HG03159 (cell line): ENCODE measurements around the gene BACE2.
"Not testable (repeated sequence)": the region's sequence is repeated elsewhere in the genome, so short reads cannot be mapped to it uniquely, and the experiment has no call there.

Experiments
- ATAC-seq: cut with Tn5 transposase; IDR thresholded peaks from one replicate; pipeline ENCODE4 v1.9.1; 2021; ENCODE audit warnings: mild to moderate bottlenecking, moderate library complexity; ENCODE audit not compliant: unreplicated experiment

BACE2 gene

GRCh38 chr21:41235201-41235600, 67.2 kb downstream of the BACE2 start:
- ATAC-seq: no peak

- no peak for ATAC-seq
Measured at GRCh38 chr21:41236352-41236973, 68.5 kb downstream of the BACE2 start.

- ATAC-seq: not testable (repeated sequence)
Measured at GRCh38 chr21:41238081-41238796, 70.3 kb downstream of the BACE2 start.

GRCh38 chr21:41240040-41240439, 72.1 kb downstream of the BACE2 start:
- no peak for ATAC-seq

DNA sequence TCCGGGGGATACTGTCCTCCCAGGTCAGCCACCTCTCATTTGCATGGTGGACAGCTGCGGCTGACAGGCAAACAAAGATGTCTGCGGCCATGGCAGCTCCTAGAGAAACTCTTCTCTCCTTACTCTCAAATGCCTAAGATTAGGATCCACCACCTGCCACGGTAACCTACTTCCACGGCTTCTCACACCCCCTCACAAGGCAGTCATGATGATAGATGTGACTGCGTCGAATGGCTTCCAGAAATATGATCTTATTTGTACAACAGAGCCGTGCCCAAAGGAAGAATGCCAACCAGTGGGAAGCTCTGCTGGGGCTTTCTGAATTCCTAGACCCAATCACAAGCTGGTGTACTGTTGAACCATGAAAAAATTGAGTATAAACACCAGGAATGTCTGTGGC, 73.4 kb downstream of the BACE2 start:
- no peak for ATAC-seq

GRCh38 chr21:41242238-41242829, 74.4 kb downstream of the BACE2 start:
- ATAC-seq: no peak

DNA sequence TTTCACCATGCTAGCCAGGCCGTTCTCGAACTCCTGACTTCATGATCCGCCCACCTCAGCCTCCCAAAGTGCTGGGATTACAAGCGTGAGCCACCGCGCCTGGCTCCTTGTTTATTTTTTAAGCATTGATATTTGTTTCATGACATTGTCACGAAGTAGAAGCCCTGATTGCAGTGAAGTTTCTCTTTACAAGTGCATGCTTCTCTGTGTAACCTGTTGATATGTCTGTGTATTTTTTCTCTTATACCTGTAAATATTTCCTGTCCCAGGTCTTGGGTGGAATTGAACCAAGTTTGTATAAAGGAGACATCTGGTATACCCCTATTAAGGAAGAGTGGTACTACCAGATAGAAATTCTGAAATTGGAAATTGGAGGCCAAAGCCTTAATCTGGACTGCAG, 75.1 kb downstream of the BACE2 start:
- no peak for ATAC-seq

DNA sequence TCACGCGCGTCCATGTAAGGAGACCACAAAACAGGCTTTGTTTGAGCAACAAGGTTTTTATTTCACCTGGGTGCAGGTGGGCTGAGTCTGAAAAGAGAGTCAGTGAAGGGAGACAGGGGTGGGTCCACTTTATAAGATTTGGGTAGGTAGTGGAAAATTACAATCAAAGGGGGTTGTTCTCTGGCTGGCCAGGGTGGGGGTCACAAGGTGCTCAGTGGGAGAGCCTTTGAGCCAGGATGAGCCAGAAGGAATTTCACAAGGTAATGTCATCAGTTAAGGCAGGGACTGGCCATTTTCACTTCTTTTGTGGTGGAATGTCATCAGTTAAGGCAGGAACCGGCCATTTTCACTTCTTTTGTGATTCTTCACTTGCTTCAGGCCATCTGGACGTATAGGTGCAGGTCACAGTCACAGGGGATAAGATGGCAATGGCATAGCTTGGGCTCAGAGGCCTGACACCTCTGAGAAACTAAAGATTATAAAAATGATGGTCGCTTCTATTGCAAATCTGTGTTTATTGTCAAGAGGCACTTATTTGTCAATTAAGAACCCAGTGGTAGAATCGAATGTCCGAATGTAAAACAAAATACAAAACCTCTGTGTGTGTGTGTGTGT, 76.4 kb downstream of the BACE2 start:
- ATAC-seq: not testable (repeated sequence)

GRCh38 chr21:41245509-41246135, 77.7 kb downstream of the BACE2 start:
- no peak for ATAC-seq

DNA sequence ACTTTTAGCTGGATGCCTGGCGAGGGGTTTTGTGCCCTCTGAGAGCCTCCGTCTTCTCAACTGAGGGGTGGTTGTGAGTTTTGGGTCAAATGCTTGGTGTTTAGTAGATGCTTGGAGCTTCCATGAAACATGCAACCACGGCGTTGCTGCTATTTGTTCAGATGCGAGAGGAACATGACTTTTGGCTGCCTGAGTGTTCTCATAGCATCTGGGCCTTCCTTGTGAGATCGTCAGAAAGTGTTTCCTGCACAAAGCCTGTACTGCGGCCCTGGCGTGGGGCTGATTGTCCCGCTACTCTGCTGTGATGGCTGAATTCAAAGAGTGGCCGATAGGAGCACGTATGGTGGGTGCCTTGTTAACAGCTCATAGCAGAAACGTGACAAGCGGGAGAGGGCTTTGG, 78.8 kb downstream of the BACE2 start:
- no peak for ATAC-seq

DNA sequence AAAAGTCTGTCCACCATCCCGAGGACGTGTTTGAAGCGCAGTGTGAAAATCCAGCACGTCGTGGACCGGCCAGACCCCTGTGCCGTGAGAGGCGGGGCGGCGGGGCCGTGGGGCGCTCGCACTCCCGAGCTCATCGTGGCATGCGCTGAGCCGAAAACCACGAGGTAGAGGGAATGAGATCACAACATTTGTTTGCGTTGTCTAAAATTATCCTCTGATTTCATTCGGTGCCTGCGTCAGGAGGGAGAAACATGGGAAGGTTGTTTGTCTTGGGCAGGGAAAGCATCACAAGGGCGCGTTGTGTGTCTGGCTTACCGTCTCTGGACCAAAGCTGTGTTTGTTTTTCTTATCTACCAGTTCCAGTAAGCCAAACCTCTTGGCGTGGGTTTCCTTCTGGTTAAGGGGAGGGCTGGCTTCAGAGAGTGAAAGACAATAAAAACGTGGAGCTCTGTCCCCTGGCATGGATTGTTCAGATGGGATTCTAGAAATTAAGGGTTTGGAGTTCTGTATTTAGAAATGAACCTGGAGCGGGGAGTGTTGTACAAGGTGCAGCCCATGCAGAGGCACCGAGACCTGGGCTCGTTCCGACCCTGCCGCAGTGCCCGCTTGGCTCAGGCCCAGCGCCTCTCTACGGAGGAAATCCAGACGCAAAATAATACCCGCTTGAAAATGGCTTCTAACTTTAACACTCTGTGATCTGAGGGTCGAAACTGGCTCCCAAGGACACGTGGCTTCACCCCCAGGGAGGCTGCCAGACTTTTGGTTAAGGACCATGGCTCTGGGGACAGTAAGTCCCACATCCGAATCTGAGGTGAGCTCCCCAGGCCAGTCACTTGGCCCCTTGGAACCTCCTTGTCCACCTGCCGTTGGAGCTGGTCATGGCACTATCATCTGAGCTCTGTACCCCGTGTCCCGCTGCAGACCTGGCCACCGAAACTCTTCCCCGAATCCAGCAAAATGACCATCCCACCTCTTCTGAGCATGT, 79.9 kb downstream of the BACE2 start:
- no peak for ATAC-seq

DNA sequence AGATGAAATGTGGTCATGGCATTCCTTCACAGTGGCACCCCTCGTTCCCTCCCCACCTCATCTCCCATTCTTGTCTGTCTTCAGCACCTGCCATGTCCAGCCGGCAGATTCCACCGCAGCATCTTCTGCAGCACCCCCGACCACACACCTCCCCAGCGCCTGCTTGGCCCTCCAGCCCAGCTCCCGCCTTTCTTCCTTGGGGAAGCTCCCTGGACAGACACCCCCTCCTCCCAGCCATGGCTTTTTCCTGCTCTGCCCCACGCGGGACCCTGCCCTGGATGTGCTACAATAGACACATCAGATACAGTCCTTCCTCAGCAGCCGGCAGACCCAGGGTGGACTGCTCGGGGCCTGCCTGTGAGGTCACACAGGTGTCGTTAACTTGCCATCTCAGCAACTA, 81.5 kb downstream of the BACE2 start:
- ATAC-seq: no peak

DNA sequence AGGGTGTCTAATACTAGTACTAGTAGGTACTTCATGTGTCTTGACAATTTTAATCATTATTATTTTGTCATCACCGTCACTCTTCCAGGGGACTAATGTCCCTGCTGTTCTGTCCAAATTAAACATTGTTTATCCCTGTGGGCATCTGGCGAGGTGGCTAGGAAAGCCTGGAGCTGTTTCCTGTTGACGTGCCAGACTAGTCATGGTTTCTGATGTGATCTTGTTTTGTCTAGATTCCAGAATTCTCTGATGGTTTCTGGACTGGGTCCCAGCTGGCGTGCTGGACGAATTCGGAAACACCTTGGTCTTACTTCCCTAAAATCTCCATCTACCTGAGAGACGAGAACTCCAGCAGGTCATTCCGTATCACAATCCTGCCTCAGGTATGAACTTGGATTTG, 82.6 kb downstream of the BACE2 start:
- ATAC-seq: no peak

DNA sequence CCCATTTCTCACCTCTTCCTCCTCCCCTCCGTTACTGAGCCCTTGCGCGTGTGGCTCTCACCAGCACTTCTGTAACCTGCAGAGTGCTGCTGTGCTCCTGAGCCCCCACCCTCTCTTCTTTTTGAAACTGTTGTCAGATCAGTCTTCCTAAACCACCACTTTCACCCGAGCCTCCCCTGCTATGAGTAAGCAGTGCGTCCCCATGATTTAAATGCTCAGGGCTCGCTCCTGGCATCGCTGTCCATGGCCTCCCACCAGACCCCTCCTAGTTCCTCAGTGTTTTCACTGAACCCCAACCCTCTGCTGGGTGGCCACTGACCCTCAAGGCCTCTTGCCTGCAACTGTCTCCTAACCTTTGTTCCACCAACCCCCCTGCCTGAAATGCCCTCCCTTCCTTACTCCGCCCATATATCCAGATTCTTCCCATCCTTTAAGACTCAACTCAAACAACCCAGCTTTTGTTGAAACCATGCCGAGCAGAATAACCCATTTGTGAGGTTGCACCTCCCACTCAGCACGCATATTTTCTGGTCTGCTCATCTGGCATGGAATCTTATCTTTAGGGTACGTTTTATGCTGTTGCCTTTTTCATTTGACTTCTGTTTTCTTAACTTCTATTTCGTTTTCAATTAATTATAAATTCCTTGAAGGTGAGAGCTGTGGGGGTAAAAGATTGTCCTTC, 84.1 kb downstream of the BACE2 start:
- no peak for ATAC-seq

GRCh38 chr21:41254090-41254700, 86.2 kb downstream of the BACE2 start:
- no peak for ATAC-seq

DNA sequence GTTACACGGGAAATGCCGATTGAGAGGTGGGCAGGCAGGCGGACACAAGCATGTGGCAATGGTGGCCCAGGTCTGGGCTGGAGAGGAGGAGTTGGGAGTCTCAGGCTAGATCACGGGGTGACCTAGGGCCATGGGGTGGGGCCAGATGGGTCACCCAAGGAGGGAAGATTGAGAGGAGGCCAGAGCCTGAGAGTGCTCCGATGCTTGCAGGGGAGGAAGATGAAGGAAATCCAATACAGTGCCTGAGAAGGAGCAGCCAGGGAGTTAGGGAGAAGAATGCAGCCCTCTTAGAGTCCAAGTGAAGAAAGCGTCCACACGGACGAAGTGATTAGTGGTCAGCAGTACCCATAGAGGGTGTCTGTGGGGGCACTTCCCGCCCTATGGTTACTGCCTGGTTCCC, 87.2 kb downstream of the BACE2 start:
- ATAC-seq: no peak

- not testable (repeated sequence) for ATAC-seq
Measured at GRCh38 chr21:41256231-41256630, 88.3 kb downstream of the BACE2 start.

GRCh38 chr21:41256771-41257702, 89.1 kb downstream of the BACE2 start:
- no peak for ATAC-seq
